T-helper 1 cell treated with Interleukin-12 subunit alpha and Interleukin-12 subunit beta and Interleukin-4 antibody, amounts not matched to agents 30 ng/mL and 1 ng/mL, for 36 hours (primary cell): ENCODE results near the gene GALT. TPM values are rescaled to one million over a fixed set of nuclear protein-coding genes. Genes with fewer than 3 reads are reported as not detected.

Experiments used
- intact Hi-C: fragments of 100-400 bp; cut with micrococcal nuclease; formaldehyde crosslinking; loops from one replicate; pipeline ENCODE4 v1.15.1; 2024
- total RNA-seq: library from RNA; stranded (reverse); gene quantifications from 2 replicates; pipeline ENCODE4 v1.2.3, GENCODE V29; 2022

Gene GALT
- total RNA-seq, 1 donor from 2014 or later: 110 TPM

DNA sequence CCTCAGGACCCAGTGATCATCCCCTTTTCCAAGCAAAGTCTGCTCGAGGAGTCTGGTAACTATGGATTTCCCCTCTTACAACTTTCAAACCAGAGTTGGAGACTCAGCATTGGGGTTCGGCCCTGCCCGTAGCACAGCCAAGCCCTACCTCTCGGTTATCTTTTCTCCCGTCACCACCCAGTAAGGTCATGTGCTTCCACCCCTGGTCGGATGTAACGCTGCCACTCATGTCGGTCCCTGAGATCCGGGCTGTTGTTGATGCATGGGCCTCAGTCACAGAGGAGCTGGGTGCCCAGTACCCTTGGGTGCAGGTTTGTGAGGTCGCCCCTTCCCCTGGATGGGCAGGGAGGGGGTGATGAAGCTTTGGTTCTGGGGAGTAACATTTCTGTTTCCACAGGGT lies 1.2 kb downstream of the GALT start:
- intact Hi-C loops: loop anchor here (2.0 to 10.0 kb wide), 2 partner anchors 463 to 1757 kb away; partner anchors contain the start of gene RNF38

DNA sequence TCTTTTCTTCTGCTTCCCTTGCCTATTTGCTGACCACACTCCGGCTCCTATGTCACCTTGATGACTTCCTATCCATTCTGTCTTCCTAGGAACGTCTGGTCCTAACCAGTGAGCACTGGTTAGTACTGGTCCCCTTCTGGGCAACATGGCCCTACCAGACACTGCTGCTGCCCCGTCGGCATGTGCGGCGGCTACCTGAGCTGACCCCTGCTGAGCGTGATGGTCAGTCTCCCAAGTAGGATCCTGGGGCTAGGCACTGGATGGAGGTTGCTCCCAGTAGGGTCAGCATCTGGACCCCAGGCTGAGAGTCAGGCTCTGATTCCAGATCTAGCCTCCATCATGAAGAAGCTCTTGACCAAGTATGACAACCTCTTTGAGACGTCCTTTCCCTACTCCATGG lies 2.2 kb downstream of the GALT start:
- intact Hi-C loops: loop anchor here (10.0 kb wide), 1 partner anchor 1756 kb away; the partner anchor contains the start of gene RNF38

DNA sequence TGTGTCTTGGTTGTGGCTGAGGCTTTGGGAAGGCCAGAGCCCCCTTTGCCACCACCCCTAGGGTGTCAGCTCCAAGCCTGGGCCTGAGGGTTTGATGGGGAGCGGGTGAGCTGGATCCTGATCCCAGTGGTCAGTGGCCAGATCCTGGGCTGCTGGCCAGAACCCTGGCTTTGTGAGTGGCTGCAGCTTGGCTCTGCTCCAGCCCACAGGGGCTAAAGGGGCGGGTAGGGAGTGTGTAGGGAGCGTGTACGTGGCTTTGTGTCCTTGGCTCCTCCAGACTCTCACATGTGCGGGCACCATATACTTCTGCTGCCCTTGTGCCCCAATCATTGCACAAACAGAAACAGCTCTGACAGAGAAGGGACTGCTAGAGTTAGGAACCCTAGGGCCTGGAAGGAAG lies 4.3 kb downstream of the GALT start:
- intact Hi-C loops: no loop called here

DNA sequence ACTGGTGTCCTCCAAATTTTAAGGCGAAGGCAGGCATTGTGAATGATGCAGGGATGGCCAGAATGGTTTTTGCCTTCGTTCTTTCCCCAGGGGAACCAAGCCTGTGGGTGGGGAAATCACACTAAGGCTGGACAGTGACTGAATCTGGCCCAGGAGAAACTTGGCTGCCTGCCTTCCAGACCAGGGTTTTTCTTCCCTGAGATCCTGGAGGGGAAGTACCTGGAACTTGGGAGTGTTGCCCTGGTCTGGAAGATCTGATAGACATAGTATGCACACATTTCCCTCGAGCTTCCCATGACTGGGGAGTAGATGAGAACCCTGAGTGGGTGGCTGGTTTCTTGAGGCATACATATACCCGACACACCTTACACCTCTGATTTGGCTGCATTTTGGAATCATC lies 4.8 kb downstream of the GALT start:
- intact Hi-C loops: no loop called here

DNA sequence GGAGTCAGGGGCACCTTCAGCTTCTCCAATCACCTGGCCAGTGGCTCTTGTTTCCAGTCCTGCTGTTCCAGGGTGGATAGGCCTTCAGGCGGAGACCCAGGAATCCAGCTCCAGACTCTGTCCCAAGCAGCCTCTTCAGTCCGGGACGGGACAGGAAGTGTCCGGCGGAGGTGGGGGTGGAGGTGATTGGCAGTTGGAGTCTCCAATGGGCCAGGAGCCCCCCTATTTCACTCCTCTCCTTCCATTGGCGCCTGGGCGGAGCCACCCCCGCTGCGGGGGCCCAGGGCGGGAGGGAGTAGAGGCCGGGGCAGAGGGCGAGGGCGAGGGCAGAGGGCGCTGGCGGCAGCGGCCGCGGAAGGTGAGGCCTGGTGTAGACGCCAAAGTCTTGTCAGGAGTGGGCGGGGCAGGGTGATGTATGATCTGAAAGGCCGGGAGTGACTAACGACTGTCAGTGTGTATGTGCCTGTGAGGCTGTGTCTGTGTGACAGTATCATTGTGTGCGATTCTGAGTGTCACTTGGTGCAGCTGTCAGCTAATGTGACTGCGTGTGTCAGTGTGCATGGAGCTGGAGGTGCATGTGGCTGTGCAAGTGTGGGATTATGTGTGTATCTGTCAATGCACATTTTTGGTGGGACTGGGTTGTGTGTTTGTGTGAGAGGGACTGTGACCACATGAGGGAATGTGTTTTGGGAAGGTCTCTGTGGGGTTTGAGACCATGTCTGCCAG lies 5.6 kb downstream of the GALT start, which contains the start of gene IL11RA:
Gene IL11RA (plus strand): TSS at position 310 of the 726 bp plus-strand sequence. CDS start 3,033 bp downstream, outside the sequence.
- intact Hi-C loops: no loop called here

DNA sequence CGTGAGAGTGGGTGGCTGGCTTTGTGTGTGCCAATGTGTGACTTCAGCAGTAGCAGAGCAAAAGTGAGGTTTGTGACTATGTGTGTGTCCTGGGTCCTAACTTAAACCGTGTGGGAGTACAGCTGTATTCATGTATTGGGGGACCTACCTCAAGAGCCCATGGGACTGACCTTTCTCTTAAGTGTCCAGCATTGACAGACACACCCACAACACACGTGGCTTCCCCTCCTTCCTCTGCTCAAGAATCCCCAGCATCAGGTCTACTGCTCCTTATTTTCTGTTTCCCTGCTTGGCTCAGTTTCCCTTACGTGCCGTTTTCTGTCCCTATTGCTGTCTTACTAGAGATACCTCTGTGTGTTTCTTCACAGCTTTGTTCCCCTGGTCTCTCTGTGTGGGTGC lies 6.1 kb downstream of the GALT start:
- intact Hi-C loops: no loop called here

DNA sequence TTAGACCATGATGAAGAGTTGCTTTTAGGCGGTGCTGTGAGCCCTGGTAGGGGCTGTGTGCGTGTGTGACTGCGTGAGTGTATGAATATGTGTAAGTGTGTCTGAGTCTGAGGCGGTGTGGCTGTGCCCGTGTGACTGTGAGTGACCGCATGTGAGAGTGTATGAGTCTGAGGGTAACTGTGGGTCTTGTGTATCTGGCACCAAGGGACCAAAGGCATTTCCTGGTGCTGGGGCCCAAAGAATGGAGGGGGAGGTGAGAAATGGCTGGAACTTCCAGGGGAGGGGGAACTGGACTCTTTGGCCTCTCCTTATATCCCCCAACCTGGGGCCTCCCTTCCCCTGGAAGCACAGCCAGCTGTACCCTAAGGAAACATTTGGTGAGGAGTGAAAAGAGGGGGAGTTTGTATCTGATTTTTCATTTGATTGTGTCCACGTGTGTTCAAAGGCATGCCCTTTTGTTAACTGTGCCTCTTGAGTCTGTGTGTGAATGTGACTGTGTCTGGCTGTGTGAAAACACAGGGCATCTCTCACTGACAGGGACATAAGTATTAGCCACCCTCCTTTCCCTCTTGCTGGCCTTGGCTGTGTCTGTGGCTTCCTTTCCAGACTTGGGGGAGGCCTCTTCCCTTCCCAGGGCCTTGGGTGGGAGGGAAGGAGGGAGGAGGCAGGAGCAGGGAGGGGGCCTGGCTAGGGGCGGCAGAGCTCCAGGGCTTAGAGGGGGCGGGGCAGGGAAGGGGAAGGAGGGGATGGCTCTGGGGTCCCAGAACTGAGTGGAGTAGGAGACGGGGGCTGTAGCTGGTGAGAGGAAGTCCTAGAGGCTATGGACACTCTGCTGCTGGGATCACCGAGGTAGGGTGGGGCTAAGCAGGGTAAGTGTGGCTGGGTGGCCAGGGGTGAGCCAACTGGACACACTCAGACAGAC lies 6.9 kb downstream of the GALT start:
- intact Hi-C loops: no loop called here

DNA sequence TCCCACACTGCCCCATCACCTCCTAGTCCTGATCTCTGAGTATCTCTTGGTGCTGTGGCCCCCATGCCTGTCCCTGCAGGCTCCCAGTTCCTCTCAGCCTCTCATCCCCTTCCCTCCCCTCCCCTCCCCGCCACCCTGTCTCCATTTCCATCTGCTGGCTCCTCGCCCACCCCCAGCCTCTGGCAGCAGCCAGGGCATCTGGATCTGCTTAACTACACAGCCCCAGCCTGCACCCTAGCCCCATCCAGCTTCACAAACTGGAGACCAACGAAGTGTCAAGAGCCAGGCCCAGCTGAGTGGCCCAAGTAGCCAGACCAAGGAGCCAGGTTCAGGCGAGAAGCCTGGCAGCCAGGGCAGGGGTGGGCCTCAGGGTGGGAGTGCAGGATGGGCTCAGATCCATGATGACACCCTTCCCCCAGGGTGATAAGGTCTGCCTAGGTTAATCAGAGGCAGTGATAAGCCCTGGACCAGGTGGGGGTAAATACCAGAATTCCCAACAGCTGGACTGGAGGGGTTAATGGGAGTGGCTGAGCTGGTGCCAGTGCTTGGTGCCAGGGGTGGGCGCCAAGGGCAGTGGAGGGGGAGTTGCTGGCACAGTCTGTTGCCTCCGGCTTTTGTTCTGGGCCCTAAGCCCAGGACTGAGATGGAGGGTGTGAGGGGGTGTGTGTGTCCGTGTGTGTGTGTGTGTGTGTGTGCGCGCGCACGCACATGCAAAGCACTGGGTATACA lies 8.0 kb downstream of the GALT start:
- intact Hi-C loops: no loop called here

DNA sequence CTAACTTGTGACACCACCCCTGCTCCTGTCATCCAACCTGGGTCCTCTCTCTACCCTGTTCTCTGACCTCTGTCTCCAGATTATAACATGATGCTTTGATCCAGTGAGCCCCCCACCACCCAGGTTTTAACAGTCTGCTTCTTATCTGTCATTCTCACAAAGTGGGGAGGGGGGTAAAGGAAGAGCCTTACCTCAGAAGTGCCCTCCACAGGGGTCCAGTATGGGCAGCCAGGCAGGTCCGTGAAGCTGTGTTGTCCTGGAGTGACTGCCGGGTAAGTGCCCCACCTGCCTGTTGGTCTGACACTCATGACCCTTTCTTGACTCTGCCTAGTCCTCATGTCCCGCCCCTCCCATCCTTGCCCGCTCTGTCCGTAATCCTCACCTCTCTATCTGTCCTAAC lies 8.9 kb downstream of the GALT start:
- intact Hi-C loops: no loop called here

DNA sequence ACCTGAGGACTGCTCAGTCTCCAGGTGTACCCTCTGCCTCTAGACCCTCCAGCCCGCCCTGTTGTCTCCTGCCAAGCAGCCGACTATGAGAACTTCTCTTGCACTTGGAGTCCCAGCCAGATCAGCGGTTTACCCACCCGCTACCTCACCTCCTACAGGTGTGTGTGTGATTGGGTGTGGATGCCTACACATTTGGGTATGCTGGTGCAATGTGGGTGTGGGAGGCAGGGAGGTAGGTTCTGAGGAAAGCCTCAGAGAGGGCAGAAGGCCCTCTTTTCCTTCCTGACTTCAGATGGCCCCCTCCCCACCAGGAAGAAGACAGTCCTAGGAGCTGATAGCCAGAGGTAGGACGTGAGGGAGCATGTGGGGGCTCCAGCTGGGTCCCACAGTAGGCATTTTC lies 10.5 kb downstream of the GALT start:
- intact Hi-C loops: no loop called here

DNA sequence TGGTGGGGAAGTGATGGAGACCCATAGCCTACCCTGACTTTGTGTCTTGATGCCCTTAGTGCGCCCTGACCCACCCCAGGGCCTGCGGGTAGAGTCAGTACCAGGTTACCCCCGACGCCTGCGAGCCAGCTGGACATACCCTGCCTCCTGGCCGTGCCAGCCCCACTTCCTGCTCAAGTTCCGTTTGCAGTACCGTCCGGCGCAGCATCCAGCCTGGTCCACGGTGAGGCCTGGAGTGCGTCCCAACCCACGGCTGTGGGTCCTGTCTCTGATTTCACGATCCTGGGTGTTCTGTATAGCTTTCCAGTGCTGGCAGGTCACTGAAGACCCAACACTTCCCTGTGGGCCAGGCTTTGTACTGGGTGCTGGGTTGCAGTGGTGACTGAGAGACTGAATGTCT lies 12.0 kb downstream of the GALT start:
- intact Hi-C loops: no loop called here

DNA sequence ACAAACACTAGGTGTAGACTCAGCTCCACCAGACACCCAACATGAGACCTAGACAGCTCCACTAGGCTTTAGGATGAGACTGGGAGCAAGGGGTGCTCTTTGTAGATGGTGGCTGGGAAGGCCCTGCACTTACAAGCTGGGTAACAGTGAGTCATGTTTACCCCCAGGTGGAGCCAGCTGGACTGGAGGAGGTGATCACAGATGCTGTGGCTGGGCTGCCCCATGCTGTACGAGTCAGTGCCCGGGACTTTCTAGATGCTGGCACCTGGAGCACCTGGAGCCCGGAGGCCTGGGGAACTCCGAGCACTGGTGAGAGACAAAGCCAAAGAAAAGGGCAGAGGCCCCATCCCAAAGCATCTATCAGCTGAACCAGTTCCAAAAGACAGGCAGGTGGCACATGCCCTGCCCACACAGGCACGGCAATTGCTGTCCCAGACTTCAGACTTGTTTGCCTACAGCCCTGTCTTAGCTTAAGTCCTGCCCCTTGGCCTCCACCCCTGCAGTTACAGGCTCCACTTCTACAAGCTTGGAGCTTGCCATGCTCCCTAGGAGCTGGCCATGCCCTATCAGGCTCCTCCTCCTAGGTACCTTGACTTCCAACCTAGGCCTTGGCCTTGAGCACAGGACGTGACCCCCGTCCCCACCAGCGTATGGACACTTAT lies 13.2 kb downstream of the GALT start:
- intact Hi-C loops: loop anchor here (10.0 kb wide), 3 partner anchors 415 to 1075 kb away; partner anchors contain the start of genes CREB3, FANCG, TLN1 and UBAP2

DNA sequence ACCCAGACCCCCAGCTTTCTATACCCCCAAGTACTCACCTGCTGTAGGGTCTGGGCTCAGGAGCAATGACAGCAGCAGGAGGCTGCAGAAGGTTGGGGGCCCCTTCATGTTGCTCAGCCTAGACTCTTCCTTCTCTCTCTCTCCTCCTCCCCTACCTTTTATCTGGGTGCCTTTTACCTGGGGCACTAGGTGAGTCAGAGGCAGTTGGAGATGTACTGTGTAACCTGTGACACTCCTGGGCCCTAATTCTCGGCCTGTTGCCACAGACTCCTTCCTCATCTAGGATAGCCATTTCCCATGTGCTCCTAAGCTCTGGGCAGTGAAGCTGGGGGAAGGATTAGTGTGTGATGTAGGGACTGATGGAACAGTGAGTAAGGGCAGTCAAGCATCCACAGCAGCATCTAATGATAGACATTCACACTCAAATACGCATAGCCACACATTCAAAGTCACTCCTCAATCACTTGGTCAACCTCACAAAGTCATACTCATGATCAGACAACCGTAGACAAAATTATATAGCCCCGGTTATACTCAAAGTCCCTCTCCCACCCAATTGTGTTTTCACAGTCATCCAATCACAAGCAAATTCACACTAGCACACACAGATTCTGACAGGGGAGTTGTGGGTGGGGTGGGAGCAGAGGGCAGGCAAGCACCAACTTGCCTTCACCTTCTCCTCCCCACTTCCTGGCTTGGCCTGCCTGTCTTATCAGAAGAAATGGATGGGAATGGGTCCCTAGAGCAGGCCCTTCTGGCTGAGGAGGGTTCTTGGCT lies 16.2 kb downstream of the GALT start, which contains the start of gene CCL27:
Gene CCL27 (minus strand): TSS at position 132 of the 777 bp plus-strand sequence. CDS start 24 bp downstream, at position 108.
- intact Hi-C loops: loop anchor here (10.0 kb wide), 3 partner anchors 412 to 1072 kb away; partner anchors contain the start of genes CREB3, FANCG, TLN1 and UBAP2

DNA sequence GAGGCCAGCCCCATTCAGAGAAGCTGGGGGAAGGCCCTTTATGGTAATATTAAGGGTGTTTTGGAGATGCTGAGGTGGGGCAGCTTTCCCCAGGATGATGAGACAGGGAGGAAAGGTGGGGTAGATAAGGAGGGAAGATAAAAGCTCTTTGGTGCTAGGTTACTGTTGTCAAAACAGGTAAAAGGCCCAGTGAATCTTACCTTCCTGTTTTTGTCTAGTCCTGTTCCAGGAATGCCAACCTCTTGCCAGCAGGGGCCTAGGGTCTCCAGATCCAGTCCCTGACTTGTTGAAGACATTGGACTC lies 16.8 kb downstream of the GALT start:
- intact Hi-C loops: loop anchor here (10.0 kb wide), 3 partner anchors 412 to 1072 kb away; partner anchors contain the start of genes CREB3, FANCG, TLN1 and UBAP2

DNA sequence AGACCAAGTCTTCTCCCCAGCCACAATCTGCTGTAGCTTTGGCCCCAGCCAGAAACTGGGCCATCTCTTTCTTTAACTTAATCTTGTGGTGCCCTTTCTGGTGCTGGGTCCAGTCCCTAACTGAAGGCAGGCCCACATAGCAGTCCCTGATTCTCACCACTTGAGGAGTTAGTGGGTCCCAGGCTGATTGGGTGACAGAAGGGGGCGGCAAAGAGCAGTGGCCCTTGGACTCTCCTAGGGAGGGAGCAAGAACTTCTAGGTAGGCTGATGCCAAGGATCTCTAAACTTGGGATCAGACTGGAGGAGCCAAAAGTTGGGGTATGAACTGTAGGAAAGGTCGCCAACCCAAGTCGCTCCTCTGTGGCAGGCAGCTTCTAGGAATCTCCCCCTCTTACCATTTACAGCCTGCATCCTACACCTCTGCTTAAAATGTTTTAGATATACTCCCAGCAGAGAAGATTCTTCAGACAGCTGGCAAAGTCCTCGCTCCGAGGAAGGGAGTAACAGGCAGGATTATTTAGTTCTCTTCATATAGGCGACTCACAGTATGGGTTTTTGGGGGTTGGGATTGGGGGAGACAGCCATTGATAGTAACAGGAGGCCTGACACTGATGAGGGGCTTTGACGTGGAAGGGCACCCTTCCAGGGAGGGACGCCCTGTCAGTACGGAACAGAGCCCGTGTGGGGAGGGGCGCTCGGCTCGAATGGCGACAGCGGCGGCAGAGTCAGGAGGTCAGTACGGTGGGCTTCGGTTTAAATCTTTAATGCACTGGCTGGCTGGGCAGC lies 18.0 kb downstream of the GALT start:
- intact Hi-C loops: loop anchor here (1.0 to 10.0 kb wide), 18 partner anchors 18 to 1192 kb away; partner anchors contain the start of genes CREB3, DCTN3, DNAI1 and DNAJB5

DNA sequence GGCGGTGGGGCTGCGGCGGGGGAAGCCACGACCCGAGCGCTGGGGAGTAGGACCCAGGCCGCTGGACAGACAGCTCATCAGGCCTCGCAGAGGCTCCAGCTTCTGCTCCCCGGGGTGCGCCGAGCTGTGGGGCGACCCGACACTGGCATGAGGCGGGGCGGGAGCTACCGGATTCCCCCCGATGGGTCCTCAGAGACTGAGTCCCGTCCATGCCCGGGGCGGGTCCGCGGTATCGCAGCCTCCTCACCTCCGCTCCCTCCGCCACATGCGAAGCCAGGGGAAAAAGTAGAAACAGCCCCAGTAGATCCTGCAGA lies 18.5 kb downstream of the GALT start:
- intact Hi-C loops: loop anchor here (1.0 to 10.0 kb wide), 17 partner anchors 19 to 1193 kb away; partner anchors contain the start of genes CREB3, DCTN3, DNAI1 and DNAJB5

DNA sequence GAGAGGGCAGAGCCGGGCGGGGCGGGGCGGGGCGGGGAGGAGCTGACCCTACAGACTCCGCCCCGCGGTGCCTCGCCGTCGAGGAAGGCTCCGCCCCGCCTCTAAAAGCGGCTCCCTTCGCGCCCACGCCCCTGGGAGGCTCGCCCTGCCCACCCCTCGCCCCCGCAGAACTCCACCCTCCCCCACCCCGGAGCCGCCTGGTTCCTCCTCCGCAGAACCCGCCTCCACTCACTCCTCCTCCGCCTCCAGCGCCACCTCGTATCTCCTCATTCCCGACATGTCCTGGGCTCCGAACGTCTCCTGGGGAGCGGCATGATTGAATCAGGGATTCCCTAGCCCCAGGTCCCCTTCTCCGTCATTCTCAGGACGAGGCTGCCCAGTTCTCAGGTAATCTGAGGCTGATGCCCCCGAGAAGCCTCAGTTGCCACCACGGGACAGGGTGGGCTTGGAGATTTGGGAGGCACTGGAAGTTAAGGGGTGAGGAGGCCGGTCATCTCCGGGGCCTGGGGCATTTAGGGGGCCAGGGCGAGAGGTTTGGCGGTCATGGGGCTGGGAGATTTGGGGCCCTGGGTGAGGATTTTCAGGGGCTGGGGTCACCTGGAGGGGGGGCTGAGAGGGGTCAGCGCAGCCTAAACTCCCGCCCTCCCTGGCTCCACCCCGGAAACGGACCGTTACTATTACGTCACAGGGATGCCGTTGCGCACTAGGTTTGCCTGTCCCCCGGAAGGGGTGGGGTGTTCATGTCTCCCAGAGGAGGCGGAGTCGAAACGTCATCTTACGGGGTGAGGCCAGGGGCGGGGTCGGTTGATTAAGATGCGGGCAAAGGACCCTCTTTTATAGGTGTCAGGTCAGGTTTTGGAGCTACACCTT lies 19.1 kb downstream of the GALT start:
- intact Hi-C loops: loop anchor here (1.0 to 10.0 kb wide), 18 partner anchors 19 to 1193 kb away; partner anchors contain the start of genes CREB3, DCTN3, DNAI1 and DNAJB5
